ENCODE data around the gene CAMK2N2.

CAMK2N2 gene

GRCh38 chr3:184239221-184239620 is 22.1 kb downstream of the CAMK2N2 start:
- Histone ChIP-seq H3K36me3 (replicated peaks; ENCODE audit: low read depth, low read length) (peaks cover 14% of the 10 kb centered on the region), H3K4me2 (ENCODE audit: low read length) (no peak overlapping the region), H3K9me3 (ENCODE audit: insufficient read depth, low read length) (no peaks in the 10 kb centered on the region), H3K27me3 (ENCODE audit: low read depth, low read length) (no peaks in the 10 kb centered on the region), H3K4me3 (ENCODE audit: low read length) (no peak overlapping the region), H4K20me1 (ENCODE audit: insufficient read depth, low read length) (no peaks in the 10 kb centered on the region), H2AFZ (ENCODE audit: low read depth, low read length) (no peak overlapping the region), H3K4me1 (ENCODE audit: low read length) (no peaks in the 10 kb centered on the region), H3K79me2 (ENCODE audit: low read length) (no peaks in the 10 kb centered on the region), H3K9ac (ENCODE audit: low read length) (no peak overlapping the region), H3K27ac (ENCODE audit: low read length) (no peak overlapping the region)
- no peak for TF ChIP-seq CTCF (IDR thresholded peaks at IDR 0.05; ENCODE audit: low read depth, low read length)
- TF ChIP-seq EZH2phosphoT487 (IDR thresholded peaks at IDR 0.05; ENCODE audit: low read depth), result no peak

- Histone ChIP-seq H3K27ac (ENCODE audit: low read length) (no peak overlapping the region), H3K4me1 (ENCODE audit: low read length) (no peaks in the 10 kb centered on the region), H3K9ac (ENCODE audit: low read length) (no peak overlapping the region), H2AFZ (ENCODE audit: low read depth, low read length) (no peak overlapping the region), H4K20me1 (ENCODE audit: insufficient read depth, low read length) (no peaks in the 10 kb centered on the region), H3K4me2 (ENCODE audit: low read length) (no peak overlapping the region), H3K9me3 (ENCODE audit: insufficient read depth, low read length) (no peaks in the 10 kb centered on the region), H3K79me2 (ENCODE audit: low read length) (no peaks in the 10 kb centered on the region), H3K36me3 (replicated peaks; ENCODE audit: low read depth, low read length) (peaks cover 10% of the 10 kb centered on the region), H3K4me3 (ENCODE audit: low read length) (no peak overlapping the region), H3K27me3 (ENCODE audit: low read depth, low read length) (no peaks in the 10 kb centered on the region)
- TF ChIP-seq EZH2phosphoT487 (IDR thresholded peaks at IDR 0.05; ENCODE audit: low read depth) (no peak), CTCF (IDR thresholded peaks at IDR 0.05; ENCODE audit: low read depth, low read length) (no peak)
Observed at GRCh38 chr3:184238246-184238818, 23.0 kb downstream of the CAMK2N2 start.

- Histone ChIP-seq H3K9me3 (ENCODE audit: insufficient read depth, low read length) (no peaks in the 10 kb centered on the region), H3K36me3 (replicated peaks; ENCODE audit: low read depth, low read length) (peaks cover 8% of the 10 kb centered on the region), H3K4me3 (ENCODE audit: low read length) (no peak overlapping the region), H3K4me2 (ENCODE audit: low read length) (no peak overlapping the region), H3K79me2 (ENCODE audit: low read length) (no peaks in the 10 kb centered on the region), H3K27me3 (ENCODE audit: low read depth, low read length) (no peaks in the 10 kb centered on the region), H3K4me1 (ENCODE audit: low read length) (no peaks in the 10 kb centered on the region), H3K27ac (ENCODE audit: low read length) (no peak overlapping the region), H2AFZ (ENCODE audit: low read depth, low read length) (no peak overlapping the region), H3K9ac (ENCODE audit: low read length) (no peak overlapping the region), H4K20me1 (ENCODE audit: insufficient read depth, low read length) (no peaks in the 10 kb centered on the region)
- TF ChIP-seq CTCF (IDR thresholded peaks at IDR 0.05; ENCODE audit: low read depth, low read length) (no peak), EZH2phosphoT487 (IDR thresholded peaks at IDR 0.05; ENCODE audit: low read depth) (no peak)
Observed at GRCh38 chr3:184237807-184238206, 23.5 kb downstream of the CAMK2N2 start.

- H4K20me1 ChIP-seq (ENCODE audit: insufficient read depth, low read length), result no peaks in the 10 kb centered on the region
- no peak overlapping the region for H2AFZ ChIP-seq (ENCODE audit: low read depth, low read length)
- no peak overlapping the region for H3K4me2 ChIP-seq (ENCODE audit: low read length)
- H3K27me3 ChIP-seq (ENCODE audit: low read depth, low read length), result no peaks in the 10 kb centered on the region
- TF ChIP-seq CTCF (IDR thresholded peaks at IDR 0.05; ENCODE audit: low read depth, low read length) (no peak), EZH2phosphoT487 (IDR thresholded peaks at IDR 0.05; ENCODE audit: low read depth) (no peak)
- H3K4me3 ChIP-seq (ENCODE audit: low read length), result no peak overlapping the region
- no peaks in the 10 kb centered on the region for H3K4me1 ChIP-seq (ENCODE audit: low read length)
- no peak overlapping the region for H3K27ac ChIP-seq (ENCODE audit: low read length)
- no peaks in the 10 kb centered on the region for H3K9me3 ChIP-seq (ENCODE audit: insufficient read depth, low read length)
- H3K36me3 ChIP-seq (replicated peaks; ENCODE audit: low read depth, low read length), result peaks cover 3% of the 10 kb centered on the region
- no peaks in the 10 kb centered on the region for H3K79me2 ChIP-seq (ENCODE audit: low read length)
- H3K9ac ChIP-seq (ENCODE audit: low read length), result no peak overlapping the region
Observed at GRCh38 chr3:184237211-184237610, 24.1 kb downstream of the CAMK2N2 start.
